SU-DHL-6 (cell line): ENCODE measurements around the gene MFNG.

Experiments used
- CTCF ChIP-seq: fragments of 200-600 bp; sonication (generic); IDR thresholded peaks from one replicate; pipeline ENCODE4 v1.5.1; 2017; ENCODE audit warnings: antibody characterized with exemption, mild to moderate bottlenecking, low read length, moderate library complexity; ENCODE audit not compliant: insufficient read depth, poor library complexity, severe bottlenecking
- EZH2phosphoT487 ChIP-seq: fragments of 200-600 bp; sonication (generic), shearing (Covaris generic); conservative IDR thresholded peaks from 2 replicates; pipeline ENCODE4 v1.6.1; 2018; ENCODE audit warnings: mild to moderate bottlenecking, antibody characterized with exemption, low read length, moderate library complexity, mixed read lengths

- TF ChIP-seq CTCF (no peak), EZH2phosphoT487 (no peak)
Observed at GRCh38 chr22:37433786-37434185, 52.4 kb downstream of the MFNG start.
